Large intestine (tissue), 3 donors: ENCODE measurements around the gene OPTN. TPM values are rescaled to one million over a fixed set of nuclear protein-coding genes. Genes with fewer than 3 reads are reported as not detected.
A peak's percentile ranks its signal among the peaks of the same experiment; 100 is the strongest.

ENCODE experiments used
- DNase-seq, 2 donors: peaks; one replicate each; pipeline versions ENCODE4 v3.0.0 to v3.0.0-alpha.2; 2013
- H3K27ac ChIP-seq: one replicate; pipeline ENCODE4 v1.5.1; 2013; ENCODE audit warnings: low read length
- H3K27me3 ChIP-seq: 2 replicates; pipeline ENCODE4 v1.6.1; 2013; ENCODE audit warnings: low read length; ENCODE audit not compliant: control insufficient read depth, insufficient read depth
- H3K36me3 ChIP-seq: 2 replicates; pipeline ENCODE4 v1.6.1; 2013; ENCODE audit warnings: low read length; ENCODE audit not compliant: control insufficient read depth, insufficient read depth
- H3K4me1 ChIP-seq: one replicate; pipeline ENCODE4 v1.6.1; 2013; ENCODE audit warnings: low read length; ENCODE audit not compliant: control insufficient read depth, insufficient read depth
- H3K4me3 ChIP-seq: one replicate; pipeline ENCODE4 v1.5.1; 2013; ENCODE audit warnings: low read length
- H3K9me3 ChIP-seq: one replicate; pipeline ENCODE4 v1.6.1; 2013; ENCODE audit warnings: mild to moderate bottlenecking, low read depth, low read length, moderate library complexity; ENCODE audit not compliant: control insufficient read depth
- WGBS: methylation state at CpG from one replicate; pipeline ENCODE4 v1.1.5; 2013; ENCODE audit warnings: low lambda C conversion rate; ENCODE audit not compliant: insufficient coverage; 5-methylcytosine and 5-hydroxymethylcytosine counted together
- polyA plus RNA-seq: library from polyadenylated mRNA; unstranded; fragments of 120-200 nt; gene quantifications from one replicate; pipeline ENCODE4 v1.2.1, GENCODE V29; 2013

The OPTN gene
- polyA plus RNA-seq, 1 donor: 68.6 TPM

DNA sequence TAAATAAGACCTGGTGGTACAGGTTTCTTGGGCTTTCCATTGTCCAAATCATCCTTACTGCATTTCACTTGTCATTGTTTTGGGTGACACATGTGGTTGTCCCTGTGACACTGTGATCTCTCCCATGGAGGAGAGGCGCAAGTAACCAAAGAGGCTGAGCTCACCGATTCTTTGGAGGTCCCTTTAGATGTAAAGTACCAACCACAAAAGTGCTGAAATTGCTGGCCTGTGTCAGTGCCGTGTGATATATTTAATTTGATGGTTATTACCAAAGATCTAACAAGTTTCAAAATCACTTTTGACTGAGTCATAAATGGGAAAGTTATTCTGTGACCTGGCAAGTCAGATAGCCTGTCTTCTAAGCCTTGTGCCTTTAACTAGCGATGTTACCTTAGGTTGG is 80.8 kb downstream of the OPTN start:
- Histone ChIP-seq H3K9me3 (no peaks in the 10 kb centered on the region), H3K4me1 (no peaks in the 10 kb centered on the region), H3K27ac (no peak overlapping the region), H3K36me3 (peaks cover 2% of the 10 kb centered on the region), H3K4me3 (no peak overlapping the region), H3K27me3 (no peaks in the 10 kb centered on the region)
- no peak for DNase-seq
- no CpG with 5 or more reads among the region's 4 CpGs for WGBS

DNA sequence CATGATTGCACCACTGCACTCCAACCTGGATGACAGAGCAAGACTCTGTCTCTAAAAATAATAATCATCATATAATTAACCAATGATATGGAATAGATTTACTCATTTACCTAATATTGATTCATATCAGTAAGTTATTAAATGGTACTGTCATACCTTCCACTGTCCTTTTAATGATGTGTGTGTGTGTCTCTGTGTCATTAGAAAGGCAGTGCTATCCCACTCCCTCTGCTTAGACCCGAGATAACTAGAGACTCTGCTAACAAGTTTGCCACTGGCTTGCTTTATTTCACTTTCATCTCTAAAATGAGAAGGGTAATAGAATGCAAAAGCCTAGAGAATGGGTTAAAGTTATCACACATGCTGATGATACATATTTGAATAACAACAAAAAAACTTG is 82.5 kb downstream of the OPTN start:
- no CpG with 5 or more reads among the region's 1 CpG for WGBS

GRCh38 chr10:13183625-13184024 is 83.7 kb downstream of the OPTN start:
- H3K27me3 ChIP-seq: no peaks in the 10 kb centered on the region
- no peaks in the 10 kb centered on the region for H3K9me3 ChIP-seq
- peak; percentile 18 to 19 for DNase-seq
- no peak overlapping the region for H3K4me3 ChIP-seq
- peaks cover 2% of the 10 kb centered on the region for H3K36me3 ChIP-seq
- no peak overlapping the region for H3K27ac ChIP-seq
- no peaks in the 10 kb centered on the region for H3K4me1 ChIP-seq
- 80% methylated on average over 3 of the region's 5 CpGs for WGBS

More for the DNA sequence above, 82.5 kb downstream of the OPTN start:
- Histone ChIP-seq H3K4me3 (no peak overlapping the region), H3K27ac (no peak overlapping the region), H3K36me3 (peaks cover 2% of the 10 kb centered on the region), H3K4me1 (no peaks in the 10 kb centered on the region), H3K9me3 (no peaks in the 10 kb centered on the region), H3K27me3 (no peaks in the 10 kb centered on the region)
- DNase-seq: no peak

DNA sequence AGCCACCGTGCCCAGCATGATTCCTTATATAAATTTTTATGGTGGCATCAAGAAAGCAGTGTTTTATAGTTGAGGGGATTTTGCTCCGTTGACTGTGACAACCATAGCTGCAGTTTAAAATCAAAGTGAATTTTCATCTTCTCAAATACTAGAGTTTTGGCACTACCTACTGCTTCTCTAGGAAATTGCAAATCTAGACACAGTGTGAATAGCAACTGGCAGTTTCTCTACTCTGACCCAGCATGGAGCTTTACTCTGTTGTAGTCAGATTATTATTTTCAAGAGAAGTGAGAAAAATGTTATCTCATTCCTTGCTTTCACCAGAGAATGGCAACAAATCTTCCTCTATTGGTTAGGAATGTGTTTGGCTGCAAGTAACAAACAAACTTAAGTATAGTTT is 84.3 kb downstream of the OPTN start:
- no CpG with 5 or more reads among the region's 2 CpGs for WGBS
- no peaks in the 10 kb centered on the region for H3K9me3 ChIP-seq
- no peak overlapping the region for H3K4me3 ChIP-seq
- H3K4me1 ChIP-seq: no peaks in the 10 kb centered on the region
- no peak for DNase-seq
- peaks cover 2% of the 10 kb centered on the region for H3K36me3 ChIP-seq
- no peaks in the 10 kb centered on the region for H3K27me3 ChIP-seq
- no peak overlapping the region for H3K27ac ChIP-seq

- no CpG with 5 or more reads among the region's 5 CpGs for WGBS
- no peak overlapping the region for H3K4me3 ChIP-seq
- peaks cover 2% of the 10 kb centered on the region for H3K36me3 ChIP-seq
- no peak overlapping the region for H3K27ac ChIP-seq
- H3K4me1 ChIP-seq: no peaks in the 10 kb centered on the region
- no peaks in the 10 kb centered on the region for H3K9me3 ChIP-seq
- H3K27me3 ChIP-seq: no peaks in the 10 kb centered on the region
- DNase-seq: no peak
These were observed 85.0 kb downstream of the OPTN start for GRCh38 chr10:13184730-13185514.

DNA sequence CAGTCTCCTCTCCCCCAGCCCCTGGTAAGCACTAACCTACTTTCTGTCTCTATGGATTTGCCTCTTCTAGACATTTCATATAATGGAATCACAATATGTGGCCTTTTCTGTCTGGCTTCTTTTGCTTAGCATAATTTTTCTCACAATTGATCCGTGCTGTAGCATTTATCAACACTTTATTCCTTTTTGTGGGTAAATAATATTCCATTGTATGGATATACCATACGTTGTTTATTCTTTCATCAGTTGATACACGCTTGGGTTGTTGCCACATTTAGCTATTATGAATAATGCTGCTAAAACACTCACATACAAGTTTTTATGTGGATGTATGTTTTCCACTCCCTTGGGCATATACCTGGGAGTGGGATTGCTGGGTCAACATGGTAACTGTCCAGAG is 87.2 kb downstream of the OPTN start:
- H3K9me3 ChIP-seq: no peaks in the 10 kb centered on the region
- no peak overlapping the region for H3K4me3 ChIP-seq
- no peak overlapping the region for H3K27ac ChIP-seq
- no peak for DNase-seq
- no peaks in the 10 kb centered on the region for H3K4me1 ChIP-seq
- peaks cover 3% of the 10 kb centered on the region for H3K36me3 ChIP-seq
- H3K27me3 ChIP-seq: no peaks in the 10 kb centered on the region
- 90% methylated on average over 2 of the region's 3 CpGs for WGBS

Other genes with a start within 250 kb of the OPTN start
- gene CCDC3, start 98.5 kb upstream of the OPTN start, polyA plus RNA-seq: 8.4 TPM
- gene MCM10, start 61.4 kb downstream of the OPTN start, polyA plus RNA-seq: 4.7 TPM
- gene UCMA, start 134.2 kb downstream of the OPTN start, polyA plus RNA-seq: not detected
- gene PHYH, start 199.9 kb downstream of the OPTN start, polyA plus RNA-seq: 39.6 TPM
- 51.3 TPM for gene SEPHS1, start 248.1 kb downstream of the OPTN start, polyA plus RNA-seq